Ectodermal cell (in vitro differentiated cells): Measurements from ENCODE around the gene NGF.

Experiments
- H3K27ac ChIP-seq: 2 replicates; pipeline ENCODE4 v1.7.0; 2013; ENCODE audit warnings: mild to moderate bottlenecking, low read depth, low read length; ENCODE audit not compliant: insufficient read depth, poor library complexity, severe bottlenecking
- H3K27me3 ChIP-seq: 2 replicates; pipeline ENCODE4 v1.7.0; 2013; ENCODE audit warnings: mild to moderate bottlenecking, low read length; ENCODE audit not compliant: insufficient read depth, control insufficient read depth, poor library complexity, severe bottlenecking
- H3K36me3 ChIP-seq: one replicate; pipeline ENCODE4 v1.7.0; 2013; ENCODE audit warnings: low read length; ENCODE audit not compliant: control insufficient read depth, insufficient read depth
- H3K4me1 ChIP-seq: one replicate; pipeline ENCODE4 v1.7.0; 2013; ENCODE audit warnings: low read length; ENCODE audit not compliant: control insufficient read depth, insufficient read depth
- H3K4me3 ChIP-seq: 2 replicates; pipeline ENCODE4 v1.7.0; 2013; ENCODE audit warnings: low read depth, low read length, control low read depth; ENCODE audit not compliant: insufficient read depth
- H3K9me3 ChIP-seq: 2 replicates; pipeline ENCODE4 v1.7.0; 2013; ENCODE audit warnings: mild to moderate bottlenecking, low read length, moderate library complexity; ENCODE audit not compliant: control insufficient read depth
- WGBS, 2 experiments: methylation state at CpG; one replicate each; pipeline ENCODE4 v1.1.7; 2013; ENCODE audit warnings: missing lambda C conversion rate in 2 of 2; 5-methylcytosine and 5-hydroxymethylcytosine counted together

Gene NGF

GRCh38 chr1:115324649-115325420, 13.2 kb downstream of the NGF start:
- Histone ChIP-seq H3K4me3 (no peak overlapping the region), H3K27ac (no peak overlapping the region), H3K4me1 (peaks cover 6% of the 10 kb centered on the region), H3K36me3 (no peaks in the 10 kb centered on the region), H3K9me3 (no peaks in the 10 kb centered on the region), H3K27me3 (no peaks in the 10 kb centered on the region)
- WGBS, 2 experiments, result 97% methylated on average over 8 of the region's 8 CpGs

- Histone ChIP-seq H3K4me3 (no peak overlapping the region), H3K27me3 (no peaks in the 10 kb centered on the region), H3K4me1 (peaks cover 6% of the 10 kb centered on the region), H3K27ac (no peak overlapping the region), H3K9me3 (no peaks in the 10 kb centered on the region), H3K36me3 (no peaks in the 10 kb centered on the region)
- 80 to 89% methylated on average over 2 of the region's 2 CpGs for WGBS, 2 experiments
Measured at GRCh38 chr1:115323366-115324004, 14.6 kb downstream of the NGF start.

GRCh38 chr1:115322631-115323030, 15.4 kb downstream of the NGF start:
- Histone ChIP-seq H3K4me1 (peaks cover 3% of the 10 kb centered on the region), H3K27me3 (no peaks in the 10 kb centered on the region), H3K36me3 (no peaks in the 10 kb centered on the region), H3K9me3 (no peaks in the 10 kb centered on the region), H3K27ac (no peak overlapping the region), H3K4me3 (no peak overlapping the region)
- 89 to 94% methylated on average over 2 to 3 of the region's 3 CpGs for WGBS, 2 experiments

GRCh38 chr1:115320377-115320776, 17.7 kb downstream of the NGF start:
- Histone ChIP-seq H3K9me3 (no peaks in the 10 kb centered on the region), H3K4me1 (no peaks in the 10 kb centered on the region), H3K27ac (no peak overlapping the region), H3K36me3 (no peaks in the 10 kb centered on the region), H3K4me3 (no peak overlapping the region), H3K27me3 (no peaks in the 10 kb centered on the region)
- WGBS, 2 experiments, result 93 to 98% methylated on average over 6 of the region's 6 CpGs

GRCh38 chr1:115319706-115320105, 18.3 kb downstream of the NGF start:
- no peaks in the 10 kb centered on the region for H3K9me3 ChIP-seq
- no peaks in the 10 kb centered on the region for H3K36me3 ChIP-seq
- H3K4me3 ChIP-seq, result no peak overlapping the region
- no peaks in the 10 kb centered on the region for H3K27me3 ChIP-seq
- WGBS, 2 experiments, result 77 to 81% methylated on average over 5 of the region's 5 CpGs
- no peaks in the 10 kb centered on the region for H3K4me1 ChIP-seq
- no peak overlapping the region for H3K27ac ChIP-seq

GRCh38 chr1:115317101-115318012, 20.7 kb downstream of the NGF start:
- H3K27ac ChIP-seq, result no peak overlapping the region
- 94 to 96% methylated on average over 11 of the region's 11 CpGs for WGBS, 2 experiments
- H3K27me3 ChIP-seq, result no peaks in the 10 kb centered on the region
- no peaks in the 10 kb centered on the region for H3K9me3 ChIP-seq
- peaks cover 2% of the 10 kb centered on the region for H3K4me1 ChIP-seq
- no peak overlapping the region for H3K4me3 ChIP-seq
- no peaks in the 10 kb centered on the region for H3K36me3 ChIP-seq

- H3K27me3 ChIP-seq, result no peaks in the 10 kb centered on the region
- no peaks in the 10 kb centered on the region for H3K36me3 ChIP-seq
- 84 to 88% methylated on average over 3 of the region's 3 CpGs for WGBS, 2 experiments
- H3K4me3 ChIP-seq, result no peak overlapping the region
- H3K27ac ChIP-seq, result no peak overlapping the region
- H3K9me3 ChIP-seq, result no peaks in the 10 kb centered on the region
- peaks cover 2% of the 10 kb centered on the region for H3K4me1 ChIP-seq
Measured at GRCh38 chr1:115314765-115315164, 23.3 kb downstream of the NGF start.

GRCh38 chr1:115314092-115314491, 24.0 kb downstream of the NGF start:
- no peaks in the 10 kb centered on the region for H3K9me3 ChIP-seq
- peaks cover 2% of the 10 kb centered on the region for H3K4me1 ChIP-seq
- H3K27ac ChIP-seq, result no peak overlapping the region
- H3K27me3 ChIP-seq, result no peaks in the 10 kb centered on the region
- WGBS, 2 experiments, result 75 to 81% methylated on average over 3 to 4 of the region's 4 CpGs
- no peak overlapping the region for H3K4me3 ChIP-seq
- no peaks in the 10 kb centered on the region for H3K36me3 ChIP-seq

- WGBS, 2 experiments, result no CpG with 5 or more reads among the region's 1 CpG
- H3K9me3 ChIP-seq, result no peaks in the 10 kb centered on the region
- no peak overlapping the region for H3K27ac ChIP-seq
- no peaks in the 10 kb centered on the region for H3K36me3 ChIP-seq
- H3K4me3 ChIP-seq, result no peak overlapping the region
- peaks cover 2% of the 10 kb centered on the region for H3K4me1 ChIP-seq
- H3K27me3 ChIP-seq, result no peaks in the 10 kb centered on the region
Measured at GRCh38 chr1:115313182-115313581, 24.9 kb downstream of the NGF start.

GRCh38 chr1:115312742-115313141, 25.3 kb downstream of the NGF start:
- Histone ChIP-seq H3K27ac (no peak overlapping the region), H3K4me3 (no peak overlapping the region), H3K36me3 (no peaks in the 10 kb centered on the region), H3K9me3 (no peaks in the 10 kb centered on the region), H3K4me1 (peaks cover 2% of the 10 kb centered on the region), H3K27me3 (no peaks in the 10 kb centered on the region)
